HepG2 (cell line): ENCODE results near the gene PPP1R8. TPM values are rescaled to one million over a fixed set of nuclear protein-coding genes. Genes with fewer than 3 reads are reported as not detected.

Experiments
- ATAC-seq: fragments of 200-7000 bp; cut with Tn5 transposase; 3 replicates; pipeline ENCODE4 v1.9.1; 2020; ENCODE audit warnings: mild to moderate bottlenecking, moderate library complexity
- BruUV-seq: library from RNA; stranded (reverse); fragments of 400-500 nt; replicated peaks from 2 replicates; lab custom pipeline; 2021; lab: Mats Ljungman, UMichigan
- CTCF ChIA-PET: fragments of 300-600 bp; formaldehyde crosslinking; extraction: SDS; loops from one replicate; lab custom pipeline; 2021; ENCODE audit warnings: low total read pairs, inconsistent platforms, low intra/inter-chr PET ratio; lab: Yijun Ruan, JAX
- POLR2A ChIA-PET: fragments of 350-600 bp; sonication (Branson Sonifier 250); formaldehyde crosslinking; loops from one replicate; lab custom pipeline; 2020; ENCODE audit warnings: antibody characterized with exemption, inconsistent platforms; lab: Yijun Ruan, JAX
- DNase-seq: peaks from one replicate; pipeline ENCODE4 v3.0.0-alpha.2; 2015; ENCODE audit warnings: low spot score
- FAIRE-seq: peaks from 3 replicates; lab custom pipeline; 2011; peaks lifted over from hg19 to GRCh38; lab: Jason Lieb, UNC
- H2AFZ ChIP-seq: one replicate; pipeline ENCODE4 v1.6.1; 2011; ENCODE audit warnings: low read length, inconsistent platforms
- H3K27ac ChIP-seq: fragments of 300-600 bp; 3 replicates; pipeline ENCODE4 v1.8.0; 2011; ENCODE audit warnings: mixed run types, mild to moderate bottlenecking, mixed read lengths, low read length, inconsistent platforms; ENCODE audit not compliant: insufficient read depth; ENCODE audit errors: extremely low read length
- H3K27me3 ChIP-seq, 2 experiments: fragments of 200-600 bp in 1 of 2; 2 replicates in 1 of 2; 3 replicates in 1 of 2; pipeline versions ENCODE4 v1.6.0 to v1.8.0; 2011; ENCODE audit warnings: low read length in 2 of 2, mild to moderate bottlenecking in 2 of 2, moderate library complexity in 2 of 2, inconsistent platforms in 1 of 2; ENCODE audit not compliant: insufficient read depth in 2 of 2, control insufficient read depth in 1 of 2
- H3K36me3 ChIP-seq, 2 experiments: fragments of 200-600 bp in 1 of 2; replicated peaks in 1 of 2; 2 replicates in 1 of 2; 3 replicates in 1 of 2; pipeline versions ENCODE4 v1.5.1 to v1.8.0; 2011; ENCODE audit warnings: low read length in 2 of 2, inconsistent platforms in 1 of 2; ENCODE audit not compliant: insufficient read depth in 2 of 2, control insufficient read depth in 1 of 2
- H3K4me1 ChIP-seq: 2 replicates; pipeline ENCODE4 v1.5.1; 2012; ENCODE audit warnings: low read length, inconsistent platforms; ENCODE audit not compliant: insufficient read depth
- H3K4me2 ChIP-seq: 2 replicates; pipeline ENCODE4 v1.6.0; 2011; ENCODE audit warnings: low read depth, low read length, inconsistent platforms
- H3K4me3 ChIP-seq, 3 experiments: fragments of 200-600 bp in 1 of 3; sonication (generic), shearing (Covaris generic) in 1 of 3; replicated peaks in 1 of 3; 2 replicates each; pipeline ENCODE4 v1.5.1; 2011 to 2016; ENCODE audit warnings: low read length in 3 of 3, inconsistent platforms in 2 of 3, low read depth in 2 of 3, mild to moderate bottlenecking in 2 of 3, control low read depth in 1 of 3, mixed read lengths in 1 of 3; ENCODE audit not compliant: insufficient read depth in 1 of 3
- H3K79me2 ChIP-seq: one replicate; pipeline ENCODE4 v1.6.1; 2011; ENCODE audit warnings: low read length, inconsistent platforms; ENCODE audit not compliant: insufficient read depth
- H3K9ac ChIP-seq: 2 replicates; pipeline ENCODE4 v1.6.0; 2011; ENCODE audit warnings: mild to moderate bottlenecking, low read depth, low read length, inconsistent platforms; ENCODE audit not compliant: insufficient read depth
- H3K9me3 ChIP-seq: 2 replicates; pipeline ENCODE4 v1.5.1; 2012; ENCODE audit warnings: mild to moderate bottlenecking, low read length
- H4K20me1 ChIP-seq: 2 replicates; pipeline ENCODE4 v1.6.0; 2011; ENCODE audit warnings: inconsistent platforms, mild to moderate bottlenecking, low read length, moderate library complexity; ENCODE audit not compliant: insufficient read depth
- AKNA ChIP-seq: sonication (generic); formaldehyde crosslinking; IDR thresholded peaks from 2 replicates; pipeline ENCODE4 v1.4.0; 2020; ENCODE audit warnings: missing genetic modification reagents, borderline replicate concordance
- SSRP1 ChIP-seq: IDR thresholded peaks from 2 replicates; pipeline ENCODE4 v1.6.1; 2016; ENCODE audit warnings: control low read depth
- UBTF ChIP-seq: sonication (generic); formaldehyde crosslinking; IDR thresholded peaks from 2 replicates; pipeline ENCODE4 v1.4.0; 2020; ENCODE audit warnings: mild to moderate bottlenecking, missing genetic modification reagents
- ZBTB25 ChIP-seq: IDR thresholded peaks from 2 replicates; pipeline ENCODE4 v1.6.1; 2018; ENCODE audit warnings: missing genetic modification reagents
- ZBTB3 ChIP-seq: sonication (generic); formaldehyde crosslinking; IDR thresholded peaks from 2 replicates; pipeline ENCODE4 v1.4.0; 2020; ENCODE audit warnings: low read depth, mild to moderate bottlenecking, moderate library complexity, missing genetic modification reagents, borderline replicate concordance
- ZKSCAN8 ChIP-seq: IDR thresholded peaks from 2 replicates; pipeline ENCODE4 v1.6.1; 2016; ENCODE audit warnings: borderline replicate concordance, missing genetic modification reagents, missing compliant biosample characterization
- ZNF225 ChIP-seq: sonication (generic); formaldehyde crosslinking; IDR thresholded peaks from 2 replicates; pipeline ENCODE4 v1.4.0; 2020; ENCODE audit warnings: mild to moderate bottlenecking, missing genetic modification reagents
- ZNF543 ChIP-seq: sonication (generic); formaldehyde crosslinking; IDR thresholded peaks from 2 replicates; pipeline ENCODE4 v1.4.0; 2020; ENCODE audit warnings: mild to moderate bottlenecking, missing genetic modification reagents
- ZNF546 ChIP-seq: sonication (generic); formaldehyde crosslinking; conservative IDR thresholded peaks from 2 replicates; pipeline ENCODE4 v1.8.1; 2023; ENCODE audit warnings: mild to moderate bottlenecking, missing genetic modification reagents
- ZNF761 ChIP-seq: sonication (generic); formaldehyde crosslinking; conservative IDR thresholded peaks from 2 replicates; pipeline ENCODE4 v1.4.0; 2020; ENCODE audit warnings: mild to moderate bottlenecking, missing genetic modification reagents
- WGBS: methylation state at CpG from one replicate; pipeline ENCODE4 v1.1.6; 2017; ENCODE audit warnings: low lambda C conversion rate; 5-methylcytosine and 5-hydroxymethylcytosine counted together
- in situ Hi-C: cut with HindIII; loops from 2 replicates; pipeline ENCODE4 v1.10.0; 2017; ENCODE audit warnings: low pct_unique_long_range_greater_than_20kb; ENCODE audit not compliant: extremely low pct_ligation_motif_present
- intact Hi-C: fragments of 100-400 bp; cut with micrococcal nuclease; formaldehyde crosslinking; loops from one replicate; pipeline ENCODE4 v1.10.0; 2022; ENCODE audit not compliant: unreplicated experiment
- polyA plus RNA-seq, 8 experiments: library from polyadenylated mRNA; depleted of rRNA in 3 of 8; stranded (reverse) in 7 of 8; unstranded in 1 of 8; fragments of >200 nt; fragmentation: Illumina TruSeq in 4 of 8; extraction: Trizol in 4 of 8; gene quantifications; 2 replicates each; pipeline versions ENCODE4 v1.2.1 to v1.2.3, GENCODE V29; 2011 to 2016; ENCODE audit warnings: low read depth in 4 of 8, missing spikeins in 1 of 8, mixed read lengths in 1 of 8; ENCODE audit not compliant: insufficient read depth in 1 of 8
- total RNA-seq, 5 experiments: library from RNA; depleted of rRNA; stranded (reverse); fragments of >200 nt; fragmentation: Illumina TruSeq; extraction: Trizol; gene quantifications; 2 replicates each; pipeline ENCODE4 v1.2.3, GENCODE V29; 2016; ENCODE audit warnings: low read depth in 1 of 5

The PPP1R8 gene
- total and polyA plus RNA-seq, 2 of the 13 experiments (the other 11 are each of a cell fraction or from before 2014, with no cell fraction given): 38.3 to 62.2 TPM

GRCh38 chr1:27879374-27880082 is 48.9 kb downstream of the PPP1R8 start:
- DNase-seq (no peak), FAIRE-seq (no peak), ATAC-seq (no peak)
- no TSS peak for BruUV-seq
- ChIA-PET POLR2A (no interaction called here), CTCF (no interaction called here)
- Histone ChIP-seq H3K36me3 (no peaks in the 10 kb centered on the region), H4K20me1 (no peaks in the 10 kb centered on the region), H3K27me3 (no peaks in the 10 kb centered on the region), H3K27ac (no peak overlapping the region), H3K9ac (no peak overlapping the region), H3K4me3 (no peak overlapping the region), H2AFZ (no peak overlapping the region), H3K4me2 (no peak overlapping the region), H3K4me1 (peaks cover 11% of the 10 kb centered on the region), H3K79me2 (no peaks in the 10 kb centered on the region), H3K9me3 (no peaks in the 10 kb centered on the region)
- TF ChIP-seq ZBTB25 (CRISPR knock-in tag) (no peak), ZBTB3 (CRISPR knock-in tag) (no peak), ZNF543 (CRISPR knock-in tag) (no peak), ZNF225 (no peak)
- intact Hi-C loops (no loop called here), in situ Hi-C loops (no loop called here)
- WGBS: 60% methylated on average over 1 of the region's 10 CpGs

GRCh38 chr1:27882543-27882903 is 51.9 kb downstream of the PPP1R8 start:
- FAIRE-seq (no peak), ATAC-seq (no peak), DNase-seq (no peak)
- Histone ChIP-seq H3K4me2 (no peak overlapping the region), H3K9ac (no peak overlapping the region), H2AFZ (no peak overlapping the region), H3K79me2 (no peaks in the 10 kb centered on the region), H3K9me3 (no peaks in the 10 kb centered on the region), H3K27me3 (no peaks in the 10 kb centered on the region), H3K4me1 (peaks cover 11% of the 10 kb centered on the region), H3K4me3 (no peak overlapping the region), H3K27ac (no peak overlapping the region), H3K36me3 (peaks cover 0 to 2% of the 10 kb centered on the region in 2 experiments; a peak in 1 of 5 replicates), H4K20me1 (no peaks in the 10 kb centered on the region)
- intact Hi-C loops: no loop called here
- BruUV-seq: no TSS peak
- in situ Hi-C loops: no loop called here
- ChIA-PET POLR2A (no interaction called here), CTCF (no interaction called here)
- WGBS: 100% methylated on average over 2 of the region's 6 CpGs
- TF ChIP-seq ZNF761: no peak
- no peak for TF ChIP-seq SSRP1 (CRISPR knock-in tag)
- no peak for TF ChIP-seq ZNF546
- no peak for TF ChIP-seq AKNA (CRISPR knock-in tag)
- no peak for TF ChIP-seq UBTF
- TF ChIP-seq ZKSCAN8: no peak
